ENCODE results near the gene CD7.

Gene CD7

GRCh38 chr17:82346342-82347300 is 29.2 kb upstream of the CD7 start:
- DNase-seq: peak; percentile 37 to 43

DNA sequence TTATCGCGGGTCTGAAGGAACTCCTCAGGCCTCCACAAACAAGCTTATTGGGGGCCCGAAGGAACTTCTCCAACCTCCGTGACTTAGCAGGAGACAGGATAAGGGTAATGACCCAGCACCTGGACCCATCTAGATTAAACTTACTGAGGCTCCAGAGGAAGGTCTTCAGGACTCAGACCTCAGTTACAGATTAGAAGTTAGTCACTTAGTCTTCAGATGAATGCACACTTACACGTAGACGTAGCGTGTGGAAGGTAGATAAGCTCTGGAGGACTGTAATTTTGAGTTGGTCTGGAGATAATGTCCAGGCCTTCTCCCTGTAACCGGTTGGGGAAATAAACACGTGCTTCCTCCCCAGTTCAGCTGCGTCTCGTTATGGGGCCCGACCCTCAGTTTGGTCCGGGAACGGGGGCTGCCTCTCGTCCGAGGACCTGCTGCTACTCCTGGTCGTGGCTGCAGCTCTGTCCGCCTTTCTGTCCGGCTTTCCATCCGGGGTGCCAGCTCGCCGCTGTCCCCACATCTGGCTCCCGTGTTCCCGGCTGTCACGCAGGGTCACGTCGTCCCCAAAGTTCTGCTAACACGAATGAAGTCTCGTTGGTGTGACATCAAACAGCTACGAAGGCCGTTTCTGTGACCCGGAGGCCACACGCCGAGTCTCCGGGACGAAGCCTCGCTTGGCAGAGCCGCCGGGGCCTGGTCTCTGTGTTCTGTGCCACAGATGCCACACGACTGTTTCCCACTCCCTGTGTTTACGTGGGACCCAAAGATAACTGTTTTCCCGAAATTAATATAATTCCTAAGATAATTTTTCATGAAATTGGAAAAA is 28.0 kb upstream of the CD7 start:
- DNase-seq: no peak

GRCh38 chr17:82344175-82344907 is 26.9 kb upstream of the CD7 start:
- no peak for DNase-seq

DNA sequence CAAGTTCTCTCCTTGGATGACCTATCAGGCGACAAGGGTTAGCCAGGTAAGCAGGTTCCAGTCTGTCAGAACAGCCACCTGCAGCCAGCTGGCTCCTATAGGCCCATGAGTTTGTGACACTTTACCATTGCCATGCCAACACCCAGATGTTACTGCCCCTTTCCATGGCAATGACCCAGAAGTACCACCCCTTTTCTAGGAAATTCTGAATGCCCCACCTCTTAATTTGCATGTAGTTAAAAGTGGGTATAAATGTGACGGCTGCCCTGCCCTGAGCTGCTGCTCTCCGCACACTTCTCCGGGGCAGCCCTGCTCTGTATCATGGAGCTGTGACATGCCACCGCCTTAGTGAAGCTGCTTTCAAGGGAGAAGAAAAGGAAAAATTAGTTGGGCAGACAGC is 26.2 kb upstream of the CD7 start:
- DNase-seq: no peak

GRCh38 chr17:82342361-82343079 is 25.1 kb upstream of the CD7 start:
- DNase-seq: no peak

- DNase-seq: no peak
Measured at GRCh38 chr17:82339634-82340580, 22.5 kb upstream of the CD7 start.

DNA sequence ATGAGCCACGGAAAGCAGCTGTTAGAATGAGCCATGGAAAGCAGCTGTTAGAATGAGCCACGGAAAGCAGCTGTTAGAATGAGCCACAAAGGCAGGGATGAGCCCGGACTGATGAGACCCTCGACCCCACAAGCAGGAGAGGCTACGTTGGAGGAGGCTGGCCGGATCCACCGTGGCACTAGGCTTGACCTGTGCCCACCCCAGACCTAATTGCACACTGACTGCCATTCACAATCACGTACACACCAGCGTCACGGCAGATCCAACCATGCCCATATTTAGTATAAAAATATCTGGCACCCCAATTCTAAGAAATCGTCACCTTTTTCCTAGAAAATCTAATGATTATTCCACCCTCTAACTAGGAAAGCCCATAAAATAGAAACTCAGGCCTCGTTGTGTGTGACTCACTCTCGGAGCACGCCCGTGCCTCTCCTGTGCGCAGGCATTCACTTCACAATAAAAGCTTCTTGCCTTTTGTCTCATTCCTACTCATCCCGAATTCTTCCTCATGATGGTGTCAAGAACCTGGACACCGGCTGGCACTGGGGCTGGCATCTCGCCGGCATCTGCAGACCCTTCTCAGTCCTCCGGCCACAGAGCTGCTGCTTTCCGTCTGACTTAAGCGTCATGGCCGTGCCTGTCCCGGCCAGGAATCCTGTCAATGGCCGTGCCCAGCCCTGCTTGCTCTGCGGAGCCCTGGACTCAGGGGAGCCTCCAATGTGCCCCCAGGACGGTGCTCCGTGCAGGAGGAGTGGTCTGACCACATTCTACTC is 21.6 kb upstream of the CD7 start:
- DNase-seq: no peak

GRCh38 chr17:82334622-82335394 is 17.4 kb upstream of the CD7 start:
- DNase-seq: peak; percentile 45 to 56

GRCh38 chr17:82334204-82334621 is 16.8 kb upstream of the CD7 start:
- no peak for DNase-seq

- DNase-seq: no peak
Measured at GRCh38 chr17:82333279-82334171, 16.1 kb upstream of the CD7 start, which contains the start of gene SECTM1. Gene SECTM1, minus strand, starts transcription at chr17:82333766. Its CDS starts 6,526 bp downstream, at chr17:82327240.

DNA sequence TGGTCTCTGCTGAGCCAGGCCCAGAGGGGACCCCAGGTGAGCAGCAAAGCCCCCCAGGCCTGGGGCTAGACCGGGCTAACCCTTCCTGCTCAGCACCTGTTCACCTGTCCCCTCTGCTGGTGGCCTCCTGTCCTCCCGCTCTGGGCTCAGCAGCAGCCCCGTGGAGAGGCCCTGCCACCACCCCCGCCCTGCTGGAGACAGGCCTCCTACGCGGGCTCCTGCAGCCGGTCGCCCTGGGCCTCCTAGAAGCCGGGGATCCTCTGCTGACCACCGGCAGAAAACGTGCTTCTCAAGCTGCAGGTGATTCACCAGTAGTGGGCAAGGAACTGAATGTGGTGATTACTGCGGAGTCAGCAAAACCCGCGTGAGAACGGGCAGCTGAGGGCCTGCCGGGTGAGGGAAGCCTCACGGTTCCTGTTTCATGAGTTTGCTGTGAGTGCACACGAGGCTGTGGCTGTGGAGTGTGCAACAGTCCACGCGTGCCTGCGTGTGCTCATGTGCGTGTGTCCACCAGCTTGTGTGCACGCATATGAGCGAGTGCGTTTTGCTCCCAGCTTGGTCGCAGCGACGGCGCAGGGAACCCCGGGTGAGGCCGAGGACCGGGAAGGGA is 15.4 kb upstream of the CD7 start:
- DNase-seq: no peak

DNA sequence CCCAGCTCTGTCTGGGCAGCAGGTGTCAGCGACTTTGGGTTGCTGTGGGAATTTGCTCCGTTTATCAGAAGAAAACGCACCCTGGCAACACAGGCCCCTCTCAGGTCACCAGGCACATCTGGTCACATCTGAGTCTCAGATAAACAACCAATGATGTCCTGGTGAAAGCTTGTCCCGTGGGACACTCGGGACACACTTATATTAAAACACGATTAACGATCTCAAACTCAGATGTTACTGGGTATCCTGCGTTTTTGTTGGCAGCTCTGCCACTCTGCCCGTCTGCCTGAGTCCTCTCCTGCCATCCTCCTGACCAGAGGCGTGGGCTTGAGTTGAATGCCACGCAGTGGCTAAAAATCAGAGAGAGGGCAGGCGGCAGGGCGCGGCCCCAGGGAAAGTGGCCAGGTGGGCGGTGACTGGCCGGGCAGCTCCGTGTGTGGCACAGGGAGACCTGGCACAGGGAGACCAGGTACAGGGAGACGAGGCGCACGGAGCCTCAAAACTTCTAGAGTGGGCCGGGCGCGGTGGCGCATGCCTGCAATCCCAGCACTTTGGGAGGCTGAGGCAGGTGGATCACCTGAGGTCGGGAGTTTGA is 14.0 kb upstream of the CD7 start:
- DNase-seq: no peak

- no peak for DNase-seq
Measured at GRCh38 chr17:82330322-82331239, 13.2 kb upstream of the CD7 start.

GRCh38 chr17:82329683-82330321 is 12.4 kb upstream of the CD7 start:
- DNase-seq: no peak

DNA sequence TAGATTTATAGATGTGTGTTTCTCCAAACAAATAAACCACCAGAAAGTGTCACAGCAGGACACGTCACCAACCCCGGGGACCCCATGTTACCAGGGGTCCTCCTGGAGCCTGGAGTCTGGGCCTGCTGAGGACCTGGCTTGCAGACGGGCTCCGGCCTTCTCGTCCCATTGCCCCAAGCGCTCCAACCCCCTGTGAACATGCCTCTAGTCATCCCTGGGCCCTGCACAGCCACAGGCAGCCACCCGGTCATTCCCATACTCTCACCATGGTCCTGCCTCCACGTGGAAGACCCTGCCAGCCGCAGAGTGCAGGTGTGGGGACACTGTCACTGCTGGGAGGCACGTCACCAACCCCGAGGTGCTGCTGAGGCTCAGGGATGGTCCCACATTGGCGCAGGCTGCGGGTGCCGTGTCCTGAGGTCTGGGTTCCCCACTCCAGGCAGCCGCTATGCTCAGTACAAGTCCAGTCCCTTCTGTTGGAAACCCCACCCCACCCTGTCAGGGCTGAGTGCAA is 11.6 kb upstream of the CD7 start:
- DNase-seq: no peak

Data from Kasumi-1 (cell line).